Activated CD4-positive, alpha-beta T cell treated with anti-CD3 and anti-CD28 coated beads for 36 hours (primary cell): ENCODE results near the gene STXBP1. TPM values are rescaled to one million over a fixed set of nuclear protein-coding genes. Genes with fewer than 3 reads are reported as not detected.

ENCODE experiments used
- ATAC-seq: fragments of 200-7000 bp; cut with Tn5 transposase; one replicate; pipeline ENCODE4 v1.10.0; 2021; ENCODE audit warnings: mild to moderate bottlenecking, moderate library complexity
- CTCF ChIA-PET: fragments of 350-600 bp; sonication (Branson Sonifier 250); formaldehyde crosslinking; loops from one replicate; lab custom pipeline; 2021; ENCODE audit warnings: antibody characterized with exemption; lab: Charles Lee
- POLR2A ChIA-PET: fragments of 350-600 bp; sonication (Branson Sonifier 250); formaldehyde crosslinking; loops from one replicate; lab custom pipeline; 2021; ENCODE audit warnings: antibody characterized with exemption, inconsistent platforms; lab: Charles Lee
- DNase-seq: peaks from one replicate; pipeline ENCODE4 v3.0.0-alpha.2; 2020
- H3K27ac Mint-ChIP-seq: one replicate; pipeline ENCODE4 v1.8.0; 2021; ENCODE audit warnings: mixed read lengths
- H3K27me3 Mint-ChIP-seq: one replicate; pipeline ENCODE4 v1.8.0; 2021; ENCODE audit warnings: mixed read lengths
- H3K36me3 Mint-ChIP-seq: one replicate; pipeline ENCODE4 v1.8.0; 2021; ENCODE audit warnings: low read depth, mixed read lengths
- H3K4me1 Mint-ChIP-seq: one replicate; pipeline ENCODE4 v1.8.0; 2021; ENCODE audit warnings: mixed read lengths
- H3K4me3 Mint-ChIP-seq: one replicate; pipeline ENCODE4 v1.8.0; 2021; ENCODE audit warnings: mild to moderate bottlenecking, moderate library complexity, mixed read lengths
- H3K9me3 Mint-ChIP-seq: one replicate; pipeline ENCODE4 v1.8.0; 2021; ENCODE audit warnings: low read depth, mixed read lengths
- intact Hi-C, 2 experiments: fragments of 100-400 bp; cut with DNase I in 1 of 2; cut with micrococcal nuclease in 1 of 2; formaldehyde crosslinking; loops; one replicate each; pipeline versions ENCODE4 v1.14.2 to v1.15.1; 2022 to 2024; cut with DNase I, micrococcal nuclease
- total RNA-seq, 2 experiments: library from RNA; stranded (reverse); gene quantifications; one replicate each; pipeline ENCODE4 v1.2.3, GENCODE V29; 2021

Gene STXBP1
- total RNA-seq, 2 experiments from 2014 or later, result 15.9 to 18.1 TPM

GRCh38 chr9:127738666-127739065, 126.6 kb downstream of the STXBP1 start:
- Mint-ChIP-seq H3K4me1 (peaks cover 12% of the 10 kb centered on the region), H3K9me3 (no peaks in the 10 kb centered on the region), H3K36me3 (peaks cover 11% of the 10 kb centered on the region), H3K27me3 (no peaks in the 10 kb centered on the region), H3K27ac (no peak overlapping the region), H3K4me3 (no peak overlapping the region)
- DNase-seq (no peak), ATAC-seq (no peak)
- intact Hi-C loops, result no loop called here
- ChIA-PET CTCF (no interaction called here), POLR2A (no interaction called here)

GRCh38 chr9:127739614-127740330, 127.7 kb downstream of the STXBP1 start:
- no peak overlapping the region for H3K4me3 Mint-ChIP-seq
- H3K27me3 Mint-ChIP-seq, result no peaks in the 10 kb centered on the region
- no peak overlapping the region for H3K27ac Mint-ChIP-seq
- no peaks in the 10 kb centered on the region for H3K9me3 Mint-ChIP-seq
- DNase-seq (no peak), ATAC-seq (no peak)
- H3K36me3 Mint-ChIP-seq, result peaks cover 12% of the 10 kb centered on the region
- POLR2A ChIA-PET, result no interaction called here
- CTCF ChIA-PET, result interaction anchor here (0.8 to 0.9 kb wide), 3 partner anchors 24 to 133 kb away, joined by 3 read pairs; no protein-coding TSS in a partner anchor
- peaks cover 5% of the 10 kb centered on the region for H3K4me1 Mint-ChIP-seq
- intact Hi-C loops, result no loop called here

- no peaks in the 10 kb centered on the region for H3K27me3 Mint-ChIP-seq
- H3K27ac Mint-ChIP-seq, result no peak overlapping the region
- H3K9me3 Mint-ChIP-seq, result no peaks in the 10 kb centered on the region
- ChIA-PET CTCF (interaction anchor here (0.6 to 1.5 kb wide), 2 partner anchors 41 to 57 kb away, joined by 3 read pairs; no protein-coding TSS in a partner anchor), POLR2A (no interaction called here)
- H3K36me3 Mint-ChIP-seq, result peaks cover 18% of the 10 kb centered on the region
- no peak overlapping the region for H3K4me3 Mint-ChIP-seq
- peaks cover 1% of the 10 kb centered on the region for H3K4me1 Mint-ChIP-seq
- ATAC-seq, result no peak
- intact Hi-C loops, result no loop called here
- no peak for DNase-seq
Measured at GRCh38 chr9:127741831-127742434, 129.9 kb downstream of the STXBP1 start.

Other genes starting within 250 kb of the STXBP1 start
- 1 to 10 TPM; 1.3 to 1.7 TPM for gene SLC2A8, start 215.1 kb upstream of the STXBP1 start, total RNA-seq
- gene ZNF79, start 187.9 kb upstream of the STXBP1 start, total RNA-seq, result 1 to 10 TPM; 6.9 to 7.6 TPM
- 1,000 to 10,000 TPM; 2,222 to 2,735 TPM for gene RPL12, start 160.9 kb upstream of the STXBP1 start, total RNA-seq
- 10 to 100 TPM; 20.0 to 20.4 TPM for gene LRSAM1, start 160.8 kb upstream of the STXBP1 start, total RNA-seq
- not detected for gene CFAP157, start 94.7 kb downstream of the STXBP1 start, total RNA-seq
- gene PTRH1, start 103.4 kb downstream of the STXBP1 start, total RNA-seq, result 10 to 100 TPM; 12.9 to 15.1 TPM
- gene TTC16, start 103.8 kb downstream of the STXBP1 start, total RNA-seq, result under 1 TPM; 0.16 to 0.30 TPM
- 10 to 100 TPM; 11.3 to 14.0 TPM for gene TOR2A, start 123.0 kb downstream of the STXBP1 start, total RNA-seq
- 10 to 100 TPM; 30.3 to 35.2 TPM for gene SH2D3C, start 166.4 kb downstream of the STXBP1 start, total RNA-seq
- gene CDK9, start 173.8 kb downstream of the STXBP1 start, total RNA-seq, result 10 to 100 TPM; 63.8 to 80.4 TPM
- 10 to 100 TPM; 71.9 to 80.4 TPM for gene FPGS, start 190.6 kb downstream of the STXBP1 start, total RNA-seq
- gene ENG, start 242.4 kb downstream of the STXBP1 start, total RNA-seq, result 10 to 100 TPM; 13.9 to 15.2 TPM